Measurements from ENCODE around the gene THOC2. TPM values are rescaled to one million over a fixed set of nuclear protein-coding genes. Genes with fewer than 3 reads are reported as not detected.
"Not testable (repeated sequence)": the region's sequence is repeated elsewhere in the genome, so short reads cannot be mapped to it uniquely, and the experiment has no call there.

Gene THOC2
- total RNA-seq, 1 donor from 2014 or later: 82.3 TPM

DNA sequence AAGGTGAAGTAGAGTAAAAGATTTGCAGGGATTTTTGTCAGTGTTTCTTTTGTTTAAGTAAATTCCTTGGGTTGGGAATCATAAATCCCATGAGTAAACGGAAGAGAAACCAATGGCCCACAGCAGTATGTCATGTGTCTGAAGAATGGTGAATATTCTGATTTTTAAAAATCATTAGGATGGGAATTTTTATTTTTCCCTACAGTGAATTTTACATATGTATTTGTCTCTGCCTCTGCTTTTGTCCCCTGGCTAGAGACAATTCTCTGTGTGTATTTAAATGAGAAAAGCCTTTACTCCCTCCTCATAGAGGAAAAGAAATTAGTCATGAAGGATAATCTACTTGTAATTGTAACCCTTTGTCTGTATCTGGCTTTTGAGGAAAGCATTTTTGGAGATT, 152.1 kb downstream of the THOC2 start:
- intact Hi-C loops (cut with micrococcal nuclease): no loop called here

DNA sequence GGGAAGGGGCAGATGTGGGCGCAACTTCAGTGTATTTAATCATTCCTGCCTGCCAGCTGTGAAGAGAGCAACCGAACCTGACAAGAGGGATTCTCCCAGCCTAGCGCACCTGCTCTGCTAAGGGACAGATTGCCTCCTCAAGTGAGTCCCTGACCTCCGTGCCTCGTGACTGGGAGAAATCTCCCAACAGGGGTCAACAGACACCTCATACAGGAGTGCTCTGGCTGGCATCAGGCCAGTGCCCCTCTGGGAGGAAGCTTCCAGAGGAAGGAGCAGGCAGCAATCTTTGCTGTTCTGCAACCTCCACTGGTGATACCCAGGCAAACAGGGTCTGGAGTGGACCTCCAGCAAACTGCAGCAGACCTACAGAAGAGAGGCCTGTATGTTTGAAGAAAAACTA, 158.8 kb downstream of the THOC2 start:
- intact Hi-C loops (cut with micrococcal nuclease): not testable (repeated sequence)

DNA sequence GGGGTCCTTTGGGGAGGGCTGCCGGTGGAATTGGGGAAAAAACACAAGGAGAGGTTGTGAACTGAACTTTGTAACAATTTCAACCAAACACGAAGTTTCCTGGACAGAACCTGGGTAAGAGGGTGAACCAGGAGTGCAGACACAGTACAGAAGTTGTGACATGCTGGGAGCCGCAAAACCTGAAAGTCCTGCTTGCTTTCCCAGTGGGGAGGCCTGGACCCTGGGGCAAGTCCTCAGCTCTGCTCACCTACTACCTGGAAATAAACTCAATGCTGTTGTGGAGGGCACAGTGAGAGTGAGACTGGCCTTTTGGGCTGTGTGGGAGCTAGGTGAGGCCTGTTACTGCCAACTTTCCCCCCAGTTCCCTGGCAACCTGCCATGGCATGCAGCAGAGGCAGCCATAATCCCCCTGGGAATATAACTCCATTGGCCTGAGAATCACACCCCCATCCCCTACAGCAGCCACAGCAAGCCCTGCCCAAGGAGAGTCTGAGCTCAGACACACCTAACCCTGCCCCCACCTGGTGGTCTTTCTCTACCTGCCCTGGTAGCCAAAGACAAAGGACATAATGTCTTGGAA, 162.8 kb downstream of the THOC2 start:
- intact Hi-C loops (cut with micrococcal nuclease): no loop called here

DNA sequence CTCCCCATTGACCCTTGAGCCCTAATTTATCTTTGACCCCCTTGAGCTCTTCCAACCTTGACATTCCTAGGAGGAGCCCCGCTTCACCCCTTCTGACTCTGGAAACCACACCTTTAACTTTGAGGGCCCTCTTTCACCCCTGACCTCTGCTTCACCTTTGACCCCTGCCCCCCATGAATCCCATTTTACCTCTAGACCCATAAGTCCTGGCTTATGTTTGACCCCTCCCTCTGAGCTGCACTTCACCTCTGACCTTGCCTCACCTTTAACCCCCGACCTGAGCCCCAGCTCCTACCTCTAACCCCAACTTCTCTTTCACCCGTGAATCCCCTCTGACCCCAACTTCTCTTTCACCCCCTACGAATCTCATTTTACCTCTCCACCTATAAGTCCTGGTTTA, 169.7 kb downstream of the THOC2 start:
- intact Hi-C loops (cut with micrococcal nuclease): no loop called here

DNA sequence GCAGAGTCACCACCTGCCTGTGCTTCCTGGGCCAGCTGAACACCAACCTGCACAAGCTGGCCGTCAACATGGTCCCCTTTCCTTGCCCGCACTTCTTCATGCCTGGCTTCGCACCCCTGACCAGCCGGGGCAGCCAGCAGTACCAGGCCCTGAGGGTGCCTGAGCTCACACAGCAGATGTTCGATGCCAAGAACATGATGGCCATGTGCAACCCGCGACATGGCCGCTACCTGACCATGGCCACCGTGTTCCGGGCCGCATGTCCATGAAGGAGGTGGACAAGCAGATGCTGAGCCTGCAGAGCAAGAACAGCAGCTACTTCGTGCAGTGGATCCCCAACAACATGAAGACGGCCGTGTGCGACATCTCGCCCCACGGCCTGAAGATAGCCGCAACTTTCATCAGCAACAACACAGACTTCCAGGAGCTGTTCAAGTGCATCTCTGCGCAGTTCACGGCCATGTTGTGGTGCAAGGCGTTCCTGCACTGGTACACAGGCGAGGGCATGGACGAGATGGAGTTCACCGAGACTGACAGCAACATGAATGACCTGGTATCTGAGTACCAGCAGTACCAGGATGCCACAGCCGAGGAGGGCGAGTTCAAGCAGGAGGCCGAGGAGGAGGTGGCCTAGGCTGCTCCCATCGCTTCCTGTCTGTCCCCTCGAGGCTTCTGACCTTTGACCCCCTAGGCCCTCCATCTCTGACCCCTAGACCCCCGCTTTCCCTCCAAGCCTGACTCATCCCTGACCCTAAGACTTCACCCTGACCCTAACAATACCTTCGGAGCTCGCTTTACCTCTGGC, 170.3 kb downstream of the THOC2 start:
- intact Hi-C loops (cut with micrococcal nuclease): no loop called here

DNA sequence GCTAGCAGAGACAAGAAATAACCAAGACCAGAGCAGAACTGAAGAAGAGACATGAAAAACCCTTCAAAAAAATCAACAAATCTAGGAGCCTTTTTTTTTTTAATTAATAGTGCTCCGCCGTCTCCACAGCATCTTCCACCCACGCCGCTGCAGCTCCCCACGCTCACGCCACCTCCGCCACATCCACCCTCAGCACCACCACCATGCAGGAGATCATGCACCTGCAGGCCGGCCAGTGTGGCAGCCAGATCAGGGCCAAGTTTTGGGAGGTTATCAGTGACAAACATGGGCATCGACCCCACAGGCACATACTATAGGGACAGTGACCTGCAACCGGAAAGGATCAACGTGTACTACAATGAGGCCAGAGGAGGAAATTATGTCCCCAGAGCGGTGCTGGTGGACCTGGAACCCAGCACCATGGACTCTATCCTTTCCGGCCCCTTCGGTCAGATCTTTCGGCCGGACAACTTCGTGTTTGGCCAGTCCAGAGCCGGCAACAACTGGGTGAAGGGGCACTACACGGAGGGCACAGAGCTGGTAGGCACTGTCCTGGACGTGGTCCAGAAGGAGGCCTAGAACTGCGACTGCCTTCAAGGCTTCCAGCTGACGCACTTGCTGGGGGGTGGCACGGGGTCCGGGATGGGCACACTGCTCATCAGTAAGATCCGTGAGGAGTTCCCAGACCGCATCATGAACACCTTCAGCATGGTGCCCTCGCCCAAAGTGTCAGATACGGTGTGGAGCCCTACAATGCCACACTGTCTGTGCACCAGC, 171.2 kb downstream of the THOC2 start:
- intact Hi-C loops (cut with micrococcal nuclease): no loop called here

DNA sequence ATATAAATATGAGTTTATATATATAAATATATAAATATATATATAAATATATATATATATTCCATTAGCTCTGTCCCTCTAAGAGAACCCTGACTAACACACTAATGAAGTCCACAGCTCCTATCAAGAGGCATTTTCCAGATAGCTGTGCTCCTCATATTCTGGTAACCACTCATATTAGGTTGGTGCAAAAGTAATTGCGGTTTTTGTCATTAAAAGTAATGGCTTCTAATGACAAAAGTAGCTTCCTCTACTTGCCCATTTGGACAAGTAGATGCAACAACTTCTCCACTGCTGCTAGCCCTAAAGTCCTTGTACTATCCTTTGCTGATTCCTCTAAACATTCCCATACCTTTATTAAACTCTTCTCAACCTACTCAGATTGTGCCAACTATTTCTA, 182.0 kb downstream of the THOC2 start:
- intact Hi-C loops (cut with micrococcal nuclease): no loop called here

Other genes starting within 250 kb of the THOC2 start
- 43.4 and 45.9 TPM in 2 replicates for gene XIAP, start 127.0 kb upstream of the THOC2 start, total RNA-seq
- 73.3 and 78.7 TPM in 2 replicates for gene STAG2, start 228.7 kb upstream of the THOC2 start, total RNA-seq

Data from T-helper 2 cell treated with Interferon-gamma antibody and Interleukin-4, amounts not matched to agents 100 ng/mL and 5 ng/mL, for 36 hours (primary cell).